Tibial nerve (tissue), 4 donors: ENCODE data around the gene IL34. TPM values are rescaled to one million over a fixed set of nuclear protein-coding genes. Genes with fewer than 3 reads are reported as not detected.
A peak's percentile ranks its signal among the peaks of the same experiment; 100 is the strongest.

Source experiments
- DNase-seq, 2 donors: peaks; one replicate each; pipeline ENCODE4 v3.0.0-alpha.2; 2019; ENCODE audit warnings: low spot score in 2 of 2
- H3K27ac ChIP-seq, 4 donors: fragments of 200-600 bp; sonication (generic) in 3 of 4; one replicate each; pipeline ENCODE4 v1.5.1; 2017 to 2019; ENCODE audit warnings: mild to moderate bottlenecking in 1 of 4
- H3K27me3 ChIP-seq, 2 donors: fragments of 200-600 bp; sonication (generic) in 1 of 2; one replicate each; pipeline versions ENCODE4 v1.5.1 to v1.6.0; 2017 to 2019
- H3K36me3 ChIP-seq, 3 donors: fragments of 200-600 bp; sonication (generic); one replicate each; pipeline ENCODE4 v1.5.1; 2018 to 2019
- H3K4me1 ChIP-seq, 4 donors: fragments of 200-600 bp; sonication (generic) in 3 of 4; one replicate each; pipeline ENCODE4 v1.5.1; 2017 to 2019
- H3K4me3 ChIP-seq, 4 donors: fragments of 200-600 bp; sonication (generic) in 3 of 4; one replicate each; pipeline ENCODE4 v1.5.1; 2017 to 2019; ENCODE audit warnings: mild to moderate bottlenecking in 1 of 4, moderate library complexity in 1 of 4
- H3K9me3 ChIP-seq, 4 donors: fragments of 200-600 bp; sonication (generic) in 3 of 4; one replicate each; pipeline ENCODE4 v1.5.1; 2017 to 2019
- EP300 ChIP-seq, 2 donors: sonication (generic); formaldehyde crosslinking; IDR thresholded peaks; one replicate each; pipeline ENCODE4 v1.6.1; 2017; ENCODE audit warnings: antibody characterized with exemption in 2 of 2, mild to moderate bottlenecking in 1 of 2
- POLR2A ChIP-seq, 2 donors: fragments of 450-650 bp; IDR thresholded peaks; one replicate each; pipeline ENCODE4 v1.6.1; 2017; ENCODE audit warnings: antibody characterized with exemption in 2 of 2, mild to moderate bottlenecking in 2 of 2, moderate library complexity in 2 of 2
- WGBS, 2 donors: methylation state at CpG; one replicate each; pipeline ENCODE4 v1.1.5; 2018; 5-methylcytosine and 5-hydroxymethylcytosine counted together
- total RNA-seq, 4 donors: library from RNA; depleted of rRNA; stranded (reverse); fragments of >200 nt; gene quantifications; one replicate each; pipeline ENCODE4 v1.1.0, GENCODE V29; 2016
- TF ChIP-seq, protein P1 (sequence below), 5 experiments: fragments of 200-600 bp in 3 of 5; fragments of 450-650 bp in 2 of 5; sonication (generic) in 3 of 5; IDR thresholded peaks; one replicate each; pipeline ENCODE4 v1.5.1; 2016 to 2019; ENCODE audit warnings: antibody characterized with exemption in 5 of 5, mild to moderate bottlenecking in 3 of 5, moderate library complexity in 2 of 5

The IL34 gene
- total RNA-seq, 4 donors from 2014 or later: 49.6 to 89.4 (median 60.9) TPM

DNA sequence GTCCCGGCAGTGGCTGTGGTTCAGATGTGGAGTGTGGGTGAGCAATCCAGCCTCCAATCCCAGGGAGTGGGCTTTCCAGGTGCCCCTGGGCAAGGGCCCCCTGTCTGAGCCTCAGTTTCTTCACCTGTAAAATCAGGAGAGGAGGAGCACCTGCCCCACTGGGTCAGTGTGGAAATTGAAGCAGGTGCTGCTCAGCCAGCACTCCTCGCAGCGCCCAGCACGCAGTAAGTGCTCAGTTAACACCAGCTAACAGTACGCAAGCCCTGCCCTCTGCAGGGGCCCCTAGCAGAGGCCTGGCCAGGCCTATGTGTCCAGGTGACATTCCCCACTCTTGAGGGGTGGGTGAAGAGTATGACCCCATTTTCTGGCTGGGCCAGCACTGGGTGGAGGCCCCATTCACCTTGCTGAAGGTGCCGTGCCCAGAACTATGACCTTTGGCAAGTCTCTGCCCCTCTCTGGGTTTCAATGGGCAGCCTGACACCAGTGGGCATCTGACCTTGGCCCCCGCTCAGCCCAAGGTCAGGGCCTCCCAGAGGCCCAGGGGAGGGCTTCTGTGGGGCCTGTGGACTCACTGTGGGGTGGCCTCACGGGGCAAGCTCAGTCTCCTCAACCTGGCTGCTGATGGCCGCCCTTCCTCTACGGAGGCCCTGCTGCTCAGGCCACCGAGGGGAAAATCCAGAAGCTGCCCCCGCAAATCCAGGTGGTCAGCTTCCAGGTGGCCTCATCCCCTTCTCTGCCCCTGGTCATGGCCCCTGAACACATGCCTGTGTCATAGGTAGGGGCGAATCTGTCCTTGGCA is 37.0 kb downstream of the IL34 start:
- Histone ChIP-seq H3K4me3 (peak overlapping the region in 2 of 4 donors; percentile 58 to 66), H3K36me3 (peaks cover 0 to 16% (median 0%) of the 10 kb centered on the region in 3 donors), H3K9me3 (no peaks in the 10 kb centered on the region), H3K27ac (peak overlapping the region; percentile 43 to 92 (median 79)), H3K27me3 (no peaks in the 10 kb centered on the region), H3K4me1 (peaks cover 0 to 83% (median 69%) of the 10 kb centered on the region in 4 donors)
- WGBS, 2 donors: 74 to 81% methylated on average over 6 to 9 of the region's 13 CpGs
- DNase-seq: no peak
- no peak for TF ChIP-seq EP300 (IDR thresholded peaks at IDR 0.05)
- TF ChIP-seq POLR2A (IDR thresholded peaks at IDR 0.05): no peak
- TF ChIP-seq, protein P1, sequence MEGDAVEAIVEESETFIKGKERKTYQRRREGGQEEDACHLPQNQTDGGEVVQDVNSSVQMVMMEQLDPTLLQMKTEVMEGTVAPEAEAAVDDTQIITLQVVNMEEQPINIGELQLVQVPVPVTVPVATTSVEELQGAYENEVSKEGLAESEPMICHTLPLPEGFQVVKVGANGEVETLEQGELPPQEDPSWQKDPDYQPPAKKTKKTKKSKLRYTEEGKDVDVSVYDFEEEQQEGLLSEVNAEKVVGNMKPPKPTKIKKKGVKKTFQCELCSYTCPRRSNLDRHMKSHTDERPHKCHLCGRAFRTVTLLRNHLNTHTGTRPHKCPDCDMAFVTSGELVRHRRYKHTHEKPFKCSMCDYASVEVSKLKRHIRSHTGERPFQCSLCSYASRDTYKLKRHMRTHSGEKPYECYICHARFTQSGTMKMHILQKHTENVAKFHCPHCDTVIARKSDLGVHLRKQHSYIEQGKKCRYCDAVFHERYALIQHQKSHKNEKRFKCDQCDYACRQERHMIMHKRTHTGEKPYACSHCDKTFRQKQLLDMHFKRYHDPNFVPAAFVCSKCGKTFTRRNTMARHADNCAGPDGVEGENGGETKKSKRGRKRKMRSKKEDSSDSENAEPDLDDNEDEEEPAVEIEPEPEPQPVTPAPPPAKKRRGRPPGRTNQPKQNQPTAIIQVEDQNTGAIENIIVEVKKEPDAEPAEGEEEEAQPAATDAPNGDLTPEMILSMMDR (IDR thresholded peaks at IDR 0.05): no peak

- peak overlapping the region; percentile 50 to 92 (median 78) for H3K27ac ChIP-seq
- peak overlapping the region; percentile 58 to 66 (median 62) for H3K4me3 ChIP-seq
- DNase-seq: no peak
- H3K36me3 ChIP-seq: peaks cover 0 to 5% (median 0%) of the 10 kb centered on the region in 3 donors
- TF ChIP-seq EP300 (IDR thresholded peaks at IDR 0.05) (no peak), POLR2A (IDR thresholded peaks at IDR 0.05) (no peak)
- TF ChIP-seq, protein P1 (IDR thresholded peaks at IDR 0.05): no peak
- H3K27me3 ChIP-seq: no peaks in the 10 kb centered on the region
- H3K4me1 ChIP-seq: peaks cover 0 to 90% (median 79%) of the 10 kb centered on the region in 4 donors
- WGBS, 2 donors: 31 to 44% methylated on average over 6 to 14 of the region's 14 CpGs
- no peaks in the 10 kb centered on the region for H3K9me3 ChIP-seq
Observed at GRCh38 chr16:70684146-70685060, 38.0 kb downstream of the IL34 start.

- H3K9me3 ChIP-seq: no peaks in the 10 kb centered on the region
- 2 to 4% methylated on average over 32 to 55 of the region's 90 CpGs for whole genome bisulfite sequencing, 2 donors
- peak overlapping the region; percentile 58 to 66 (median 62) for H3K4me3 ChIP-seq
- TF ChIP-seq EP300 (IDR thresholded peaks at IDR 0.05): no peak
- no peaks in the 10 kb centered on the region for H3K27me3 ChIP-seq
- H3K36me3 ChIP-seq: no peaks in the 10 kb centered on the region
- DNase-seq: no peak
- H3K27ac ChIP-seq: peak overlapping the region; percentile 50 to 92 (median 78)
- peaks cover 0 to 91% (median 83%) of the 10 kb centered on the region in 4 donors for H3K4me1 ChIP-seq
Observed at GRCh38 chr16:70685061-70685937, 38.9 kb downstream of the IL34 start.

DNA sequence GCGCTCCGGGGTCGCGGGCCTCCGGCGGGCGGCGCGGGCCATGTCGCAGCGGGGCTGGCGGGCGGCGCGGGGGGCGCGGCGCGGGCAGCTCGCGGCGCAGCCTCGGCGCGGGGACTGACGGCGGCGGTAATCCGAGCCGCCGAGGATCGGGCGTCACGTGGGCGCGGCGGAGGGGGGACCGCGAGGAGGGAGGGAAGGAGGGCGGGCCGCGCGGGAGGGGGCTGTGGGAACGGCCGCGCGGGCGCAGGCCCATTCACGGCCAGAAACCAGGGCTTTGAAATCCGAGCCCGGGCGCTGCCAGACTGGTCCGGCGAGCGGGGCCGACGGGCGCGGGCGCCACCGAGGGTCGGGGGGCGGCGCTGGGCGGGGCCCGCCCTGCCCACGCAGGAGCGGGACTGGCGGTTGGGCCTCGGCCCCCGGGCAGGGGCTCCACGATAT is 39.6 kb downstream of the IL34 start, which contains the start of gene MTSS2:
TSS of gene MTSS2 (minus strand) at position 116 of the 438 bp plus-strand sequence. CDS start 262 bp downstream, outside the sequence.
- peaks cover 5 to 91% (median 83%) of the 10 kb centered on the region in 4 donors for H3K4me1 ChIP-seq
- DNase-seq: peak; percentile 72 to 74
- H3K27ac ChIP-seq: peak within 1 kb of the TSS; percentile 80 to 97 (median 86)
- H3K27me3 ChIP-seq: no peaks in the 10 kb centered on the region
- H3K9me3 ChIP-seq: no peaks in the 10 kb centered on the region
- H3K4me3 ChIP-seq: peak within 1 kb of the TSS; percentile 58 to 66 (median 62)
- H3K36me3 ChIP-seq: no peaks in the 10 kb centered on the region
- WGBS, 2 donors: 0% methylated on average over 5 to 53 of the region's 72 CpGs
- TF ChIP-seq POLR2A (IDR thresholded peaks at IDR 0.05) (peak; percentile 46 to 63), EP300 (IDR thresholded peaks at IDR 0.05) (peak in 1 of 2 donors; percentile 65)
- TF ChIP-seq, protein P1 (IDR thresholded peaks at IDR 0.05): peak in 1 of 5 experiments; percentile 15
